ENCODE data around the gene EIF1AY.

GRCh38 chrY:20538933-20539332, 36.6 kb upstream of the EIF1AY start:
- TF ChIP-seq STAG1 (CRISPR knock-in tag; IDR thresholded peaks at IDR 0.05): no peak
- no peak for TF ChIP-seq CTCF (CRISPR knock-in tag; IDR thresholded peaks at IDR 0.05)
- TF ChIP-seq HOXA3 (CRISPR knock-in tag; IDR thresholded peaks at IDR 0.05): no peak
- TF ChIP-seq CREB1 (IDR thresholded peaks at IDR 0.05): no peak
- no peak for TF ChIP-seq CREB1 (CRISPR knock-in tag; IDR thresholded peaks at IDR 0.05)
- TF ChIP-seq TARDBP (CRISPR knock-in tag; IDR thresholded peaks at IDR 0.05): no peak
- TF ChIP-seq HDAC2 (CRISPR knock-in tag; IDR thresholded peaks at IDR 0.05): no peak
- TF ChIP-seq ZNF205 (CRISPR knock-in tag; IDR thresholded peaks at IDR 0.05): no peak
- no peak for TF ChIP-seq RNF2 (conservative IDR thresholded peaks at IDR 0.05; ENCODE audit: low read depth)
- no peak for TF ChIP-seq ZNF235 (CRISPR knock-in tag; IDR thresholded peaks at IDR 0.05; ENCODE audit: borderline replicate concordance)
- no peak for TF ChIP-seq ZBTB49 (CRISPR knock-in tag; IDR thresholded peaks at IDR 0.05; ENCODE audit: borderline replicate concordance)

All from HepG2 (cell line).